Measurements from ENCODE around the gene CDON. TPM values are rescaled to one million over a fixed set of nuclear protein-coding genes. Genes with fewer than 3 reads are reported as not detected.

Gene CDON
- total RNA-seq, 1 donor, result 12.3 TPM

GRCh38 chr11:125995313-125995712, 67.4 kb downstream of the CDON start:
- no peak overlapping the region for H2AFZ ChIP-seq (ENCODE audit: low read length)
- no peak for TF ChIP-seq CTCF (IDR thresholded peaks at IDR 0.05; ENCODE audit: extremely low read depth, low read depth, low read length)
- H3K36me3 ChIP-seq (ENCODE audit: insufficient read depth, low read length), result no peaks in the 10 kb centered on the region
- H3K27me3 ChIP-seq (ENCODE audit: insufficient read depth, low read length), result no peaks in the 10 kb centered on the region
- peaks cover 17% of the 10 kb centered on the region for H3K4me1 ChIP-seq (ENCODE audit: insufficient read depth, low read length)
- DNase-seq (ENCODE audit: insufficient read length, low spot score, missing footprints), result no peak
- H4K20me1 ChIP-seq (ENCODE audit: insufficient read depth, low read length), result no peaks in the 10 kb centered on the region
- H3K4me3 ChIP-seq (ENCODE audit: insufficient read depth, low read length), result no peak overlapping the region
- H3K9me3 ChIP-seq (ENCODE audit: low read depth, low read length), result no peaks in the 10 kb centered on the region
- peak overlapping the region; percentile 66 for H3K4me2 ChIP-seq (ENCODE audit: insufficient read depth, low read length)
- no peaks in the 10 kb centered on the region for H3K79me2 ChIP-seq (ENCODE audit: insufficient read depth, low read length)
- H3K27ac ChIP-seq (ENCODE audit: low read depth, low read length), result no peak overlapping the region

GRCh38 chr11:125994509-125994908, 68.2 kb downstream of the CDON start:
- Histone ChIP-seq H3K9me3 (ENCODE audit: low read depth, low read length) (no peaks in the 10 kb centered on the region), H4K20me1 (ENCODE audit: insufficient read depth, low read length) (no peaks in the 10 kb centered on the region), H3K27me3 (ENCODE audit: insufficient read depth, low read length) (no peaks in the 10 kb centered on the region), H3K27ac (ENCODE audit: low read depth, low read length) (no peak overlapping the region), H3K4me2 (ENCODE audit: insufficient read depth, low read length) (no peak overlapping the region), H3K36me3 (ENCODE audit: insufficient read depth, low read length) (no peaks in the 10 kb centered on the region), H3K4me3 (ENCODE audit: insufficient read depth, low read length) (no peak overlapping the region), H3K4me1 (ENCODE audit: insufficient read depth, low read length) (peaks cover 22% of the 10 kb centered on the region), H3K79me2 (ENCODE audit: insufficient read depth, low read length) (no peaks in the 10 kb centered on the region), H2AFZ (ENCODE audit: low read length) (no peak overlapping the region)
- TF ChIP-seq CTCF (IDR thresholded peaks at IDR 0.05; ENCODE audit: extremely low read depth, low read depth, low read length), result no peak
- no peak for DNase-seq (ENCODE audit: insufficient read length, low spot score, missing footprints)

GRCh38 chr11:125992893-125993292, 69.8 kb downstream of the CDON start:
- no peak overlapping the region for H3K4me2 ChIP-seq (ENCODE audit: insufficient read depth, low read length)
- no peaks in the 10 kb centered on the region for H3K27me3 ChIP-seq (ENCODE audit: insufficient read depth, low read length)
- H3K9me3 ChIP-seq (ENCODE audit: low read depth, low read length), result no peaks in the 10 kb centered on the region
- no peaks in the 10 kb centered on the region for H3K36me3 ChIP-seq (ENCODE audit: insufficient read depth, low read length)
- DNase-seq (ENCODE audit: insufficient read length, low spot score, missing footprints), result no peak
- H3K4me3 ChIP-seq (ENCODE audit: insufficient read depth, low read length), result no peak overlapping the region
- peaks cover 22% of the 10 kb centered on the region for H3K4me1 ChIP-seq (ENCODE audit: insufficient read depth, low read length)
- H4K20me1 ChIP-seq (ENCODE audit: insufficient read depth, low read length), result no peaks in the 10 kb centered on the region
- no peaks in the 10 kb centered on the region for H3K79me2 ChIP-seq (ENCODE audit: insufficient read depth, low read length)
- H2AFZ ChIP-seq (ENCODE audit: low read length), result no peak overlapping the region
- TF ChIP-seq CTCF (IDR thresholded peaks at IDR 0.05; ENCODE audit: extremely low read depth, low read depth, low read length), result no peak
- no peak overlapping the region for H3K27ac ChIP-seq (ENCODE audit: low read depth, low read length)

DNA sequence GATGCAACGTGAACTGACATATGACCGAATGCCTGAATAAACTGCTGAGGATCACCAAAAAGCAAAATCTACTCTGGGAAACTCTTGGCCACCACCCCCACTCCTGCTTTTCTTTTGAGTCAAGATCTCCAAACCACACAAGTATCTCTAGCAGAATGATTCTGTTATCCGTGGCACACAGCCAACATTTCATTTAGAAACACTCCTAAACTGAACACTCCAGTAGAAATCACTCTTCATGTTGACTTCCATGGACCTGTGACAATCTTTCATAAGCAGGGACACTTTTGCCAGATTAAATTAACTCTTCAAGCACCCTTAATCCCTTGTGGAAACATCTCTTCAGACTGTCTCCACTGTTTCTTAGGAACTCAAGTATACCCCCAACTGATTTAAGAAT, 72.4 kb downstream of the CDON start:
- TF ChIP-seq CTCF (IDR thresholded peaks at IDR 0.05; ENCODE audit: extremely low read depth, low read depth, low read length), result no peak
- H2AFZ ChIP-seq (ENCODE audit: low read length), result no peak overlapping the region
- H3K36me3 ChIP-seq (ENCODE audit: insufficient read depth, low read length), result no peaks in the 10 kb centered on the region
- peak overlapping the region; percentile 42 for H3K4me2 ChIP-seq (ENCODE audit: insufficient read depth, low read length)
- no peaks in the 10 kb centered on the region for H4K20me1 ChIP-seq (ENCODE audit: insufficient read depth, low read length)
- no peaks in the 10 kb centered on the region for H3K27me3 ChIP-seq (ENCODE audit: insufficient read depth, low read length)
- H3K79me2 ChIP-seq (ENCODE audit: insufficient read depth, low read length), result no peaks in the 10 kb centered on the region
- H3K9me3 ChIP-seq (ENCODE audit: low read depth, low read length), result no peaks in the 10 kb centered on the region
- no peak overlapping the region for H3K27ac ChIP-seq (ENCODE audit: low read depth, low read length)
- H3K4me1 ChIP-seq (ENCODE audit: insufficient read depth, low read length), result peaks cover 12% of the 10 kb centered on the region
- H3K4me3 ChIP-seq (ENCODE audit: insufficient read depth, low read length), result peak overlapping the region; percentile 32
- DNase-seq (ENCODE audit: insufficient read length, low spot score, missing footprints), result peak; percentile 78

All from osteoblast (primary cell).